Activated CD4-positive, CD25-positive, alpha-beta regulatory T cell treated with anti-CD3 and anti-CD28 coated beads, Interleukin-2, amount 50 U/mL, for 72 hours (primary cell): ENCODE measurements around the gene GPD2.

Experiments used
- DNase-seq: peaks from one replicate; pipeline ENCODE4 v3.0.0; 2021

Gene GPD2

GRCh38 chr2:156436497-156437085, 412 bp downstream of the GPD2 start:
- DNase-seq: no peak

DNA sequence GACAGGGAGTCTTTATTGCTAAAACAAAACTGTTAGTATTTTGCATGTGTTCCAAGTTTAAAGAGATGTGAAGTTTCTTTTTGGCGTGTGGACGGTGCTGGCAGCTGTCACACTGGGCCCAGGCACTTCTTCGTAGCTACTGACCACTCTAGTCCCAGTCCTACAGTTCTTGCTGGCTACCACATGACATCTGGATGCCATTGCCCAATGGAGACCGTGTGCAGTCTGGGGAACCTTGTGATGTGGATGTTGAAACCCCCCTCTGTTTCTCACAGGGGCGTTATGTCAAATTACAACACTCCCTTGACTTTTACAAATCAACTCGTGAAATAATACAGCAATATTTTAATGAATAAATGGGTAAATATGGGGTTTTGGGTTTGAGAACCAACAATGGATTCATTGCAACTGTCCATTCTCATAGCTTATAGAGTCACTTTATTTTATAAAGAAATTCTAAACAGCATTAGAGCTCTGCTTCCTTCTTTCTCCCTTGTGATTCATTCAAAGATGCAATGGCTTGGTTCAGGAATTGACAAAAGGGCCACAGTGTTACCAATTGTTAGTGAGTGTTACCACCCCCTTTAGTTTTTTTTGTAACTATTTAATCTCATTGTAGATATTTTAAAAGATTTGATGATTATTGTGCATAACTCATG, 1.2 kb downstream of the GPD2 start:
- DNase-seq: no peak

- no peak for DNase-seq
Measured at GRCh38 chr2:156437931-156438410, 1.8 kb downstream of the GPD2 start.

DNA sequence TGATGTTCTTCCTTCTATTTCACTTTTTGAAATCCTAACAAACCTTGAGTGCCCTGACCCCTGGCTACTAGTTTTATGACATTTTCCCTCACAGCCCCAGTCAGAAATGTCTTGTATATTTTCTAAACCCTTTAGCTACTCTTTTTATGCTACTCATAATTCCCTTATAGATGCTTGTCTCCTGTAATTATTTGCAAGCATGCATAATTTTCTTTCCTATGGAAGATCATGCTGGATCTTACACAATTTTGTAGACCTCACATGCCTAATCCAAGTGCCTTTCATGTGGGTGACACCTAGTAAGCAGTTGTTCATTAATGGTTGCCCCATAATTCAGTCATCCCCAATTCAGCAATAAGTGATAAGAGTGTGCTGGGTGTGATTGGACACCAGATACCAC, 6.9 kb downstream of the GPD2 start:
- no peak for DNase-seq

- DNase-seq: no peak
Measured at GRCh38 chr2:156445296-156446220, 9.4 kb downstream of the GPD2 start.

- no peak for DNase-seq
Measured at GRCh38 chr2:156447761-156448160, 11.6 kb downstream of the GPD2 start.

GRCh38 chr2:156448766-156449165, 12.6 kb downstream of the GPD2 start:
- no peak for DNase-seq

DNA sequence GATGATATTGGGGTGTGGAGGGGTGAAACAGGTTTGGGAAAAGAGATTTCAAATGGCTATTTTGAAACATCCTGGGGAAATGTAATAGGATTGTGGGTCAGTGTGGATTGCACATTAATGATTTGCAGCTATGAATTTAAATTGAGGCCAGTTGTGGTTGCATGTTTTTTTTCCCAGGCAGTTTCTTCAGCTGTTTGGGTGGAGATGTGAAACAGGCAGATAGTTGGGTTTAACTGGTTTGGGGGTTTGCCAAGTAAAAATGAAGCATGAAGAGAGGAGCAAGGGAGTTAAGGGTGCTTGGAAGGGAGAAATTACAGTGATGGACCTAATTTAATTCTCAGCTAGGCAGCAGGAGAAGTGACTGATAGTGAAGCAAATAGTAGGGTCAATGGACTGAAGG, 16.8 kb downstream of the GPD2 start:
- DNase-seq: no peak

- DNase-seq: no peak
Measured at GRCh38 chr2:156455361-156455975, 19.3 kb downstream of the GPD2 start.

DNA sequence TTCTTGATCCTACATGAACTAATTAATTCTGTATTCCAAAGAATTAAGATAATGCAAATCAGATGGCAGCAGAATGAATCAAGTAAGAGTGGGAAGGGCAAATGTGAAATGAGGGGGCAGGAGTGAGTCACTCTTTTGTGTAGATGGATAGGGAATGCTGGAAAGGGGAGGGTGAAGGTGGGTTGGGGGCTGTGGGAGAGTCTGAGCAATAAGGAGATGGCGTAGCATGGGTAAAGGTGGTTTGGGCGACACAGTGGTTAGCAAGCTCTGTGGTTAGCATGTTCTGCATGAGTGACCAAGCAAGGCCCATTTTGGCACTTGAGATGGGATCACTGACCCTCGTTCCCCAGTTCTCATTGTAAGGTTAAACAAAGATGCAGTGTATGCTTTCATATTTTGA, 20.4 kb downstream of the GPD2 start:
- DNase-seq: no peak

DNA sequence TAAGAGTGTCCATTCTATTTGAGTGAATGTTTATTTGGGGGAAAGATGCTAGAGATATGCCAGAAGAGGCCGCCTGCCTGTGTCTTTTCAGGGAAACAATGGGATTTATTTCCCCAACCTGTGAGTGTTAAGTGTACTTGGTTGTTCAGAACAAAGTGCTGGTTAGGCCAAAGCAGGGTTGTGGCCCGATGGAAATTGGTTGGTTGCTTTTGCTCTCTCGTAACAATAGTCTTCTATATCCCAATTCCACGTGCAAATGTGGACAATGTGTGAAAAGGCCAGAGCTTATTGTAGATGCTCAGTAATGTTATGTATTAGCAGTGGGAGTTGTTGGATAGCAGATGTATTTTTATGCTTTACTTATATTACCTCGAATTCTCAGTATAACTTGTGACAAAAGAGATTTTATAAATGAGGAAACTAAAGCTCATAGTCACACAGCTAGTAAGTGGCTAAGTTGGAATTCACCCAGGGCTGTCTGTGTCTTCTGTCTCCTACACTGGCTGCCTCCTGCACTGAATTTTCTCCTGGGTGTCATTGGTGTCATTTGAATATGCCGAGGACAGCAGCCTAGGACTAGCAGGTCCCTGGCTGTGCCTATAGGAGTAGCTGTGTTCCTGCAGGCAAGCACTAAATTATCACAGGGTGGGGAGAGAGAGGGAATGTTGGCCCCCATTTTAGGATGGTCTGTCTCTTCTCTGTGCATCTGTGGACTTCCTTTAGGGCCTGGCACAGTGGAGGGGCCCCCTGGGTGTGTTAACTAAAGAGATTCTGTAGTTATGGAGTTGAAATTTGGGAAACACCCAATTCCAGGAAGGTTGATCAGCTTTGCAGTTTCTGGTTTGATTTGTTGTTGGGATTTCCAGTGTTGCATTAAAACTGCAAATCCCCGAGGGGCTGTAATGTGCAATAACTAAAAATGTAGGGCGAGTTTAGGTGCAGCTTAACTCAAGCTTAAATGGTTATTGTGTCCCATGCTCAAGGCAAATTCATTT, 21.6 kb downstream of the GPD2 start:
- DNase-seq: no peak

DNA sequence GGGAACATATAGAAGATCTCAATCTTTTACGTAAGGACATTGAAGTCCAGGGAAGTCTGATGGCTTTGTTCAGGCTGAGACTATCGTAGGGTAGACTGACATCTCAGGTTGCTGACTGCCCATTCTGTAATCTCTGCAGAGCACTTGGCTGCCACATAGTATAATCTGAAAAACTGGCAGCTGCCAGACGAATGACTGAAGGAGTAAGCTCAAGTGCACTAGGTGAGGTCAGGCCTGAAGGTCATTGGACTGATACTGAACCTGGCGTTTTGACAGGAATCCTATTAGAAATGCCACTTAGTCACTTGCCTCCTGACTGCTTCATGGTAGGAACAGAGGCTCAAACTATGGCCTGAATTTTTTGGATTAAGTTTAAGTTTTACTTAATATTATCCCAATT, 23.5 kb downstream of the GPD2 start:
- DNase-seq: no peak

DNA sequence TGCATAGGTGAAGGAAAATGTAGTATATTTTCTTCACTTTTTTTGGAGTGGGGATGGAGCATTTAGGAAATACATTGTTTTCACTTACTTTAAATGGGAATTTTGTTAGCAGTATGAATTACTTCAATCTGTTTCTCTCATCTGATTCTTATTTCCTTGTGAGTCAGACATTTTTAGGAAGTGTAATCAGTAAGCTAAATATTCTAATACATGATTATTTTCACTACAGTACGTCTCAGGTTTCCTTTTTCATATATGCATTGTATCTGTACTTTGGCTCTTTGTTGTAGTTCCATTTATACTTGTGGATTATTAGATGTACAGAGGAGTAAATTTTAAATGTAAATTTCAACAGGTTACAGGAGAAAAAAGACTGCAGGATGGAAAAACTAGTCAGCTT, 27.9 kb downstream of the GPD2 start:
- no peak for DNase-seq

- DNase-seq: no peak
Measured at GRCh38 chr2:156465573-156465972, 29.4 kb downstream of the GPD2 start.

- no peak for DNase-seq
Measured at GRCh38 chr2:156466739-156467405, 30.7 kb downstream of the GPD2 start.

DNA sequence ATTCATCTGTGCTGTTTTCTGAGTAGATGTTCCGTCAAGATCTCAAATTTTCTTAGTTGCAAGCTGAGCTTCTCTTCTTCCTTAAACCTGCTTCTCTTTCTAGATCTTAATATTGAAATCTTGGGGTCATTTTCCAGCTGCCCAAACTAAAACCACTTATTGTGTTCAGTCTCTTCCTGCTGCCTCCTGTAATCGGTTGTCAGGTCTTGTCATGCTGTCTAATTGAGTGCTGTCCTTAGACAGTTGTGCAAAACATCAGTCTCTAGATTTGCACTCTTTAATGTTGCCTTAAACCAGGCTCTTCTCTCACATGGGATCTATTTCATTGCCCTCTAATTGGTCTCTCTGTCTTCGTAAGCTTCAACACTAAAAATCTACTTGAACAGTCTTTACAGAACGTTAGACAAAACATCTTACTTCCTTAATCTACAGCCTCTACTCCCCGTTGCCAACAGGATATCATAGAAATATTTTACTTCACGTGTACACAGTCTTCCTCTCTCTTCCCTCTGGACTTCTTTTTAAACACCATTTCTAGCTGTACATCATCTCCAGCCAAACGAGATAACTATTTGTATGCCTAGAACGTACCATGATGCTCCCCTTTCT, 34.9 kb downstream of the GPD2 start:
- DNase-seq: no peak

GRCh38 chr2:156471762-156472161, 35.6 kb downstream of the GPD2 start:
- no peak for DNase-seq

GRCh38 chr2:156472686-156473085, 36.5 kb downstream of the GPD2 start:
- DNase-seq: no peak

GRCh38 chr2:156473445-156473844, 37.3 kb downstream of the GPD2 start:
- no peak for DNase-seq

- no peak for DNase-seq
Measured at GRCh38 chr2:156474401-156474800, 38.2 kb downstream of the GPD2 start.
